GM12878 (cell line): ENCODE data around the gene ZNF436. TPM values are rescaled to one million over a fixed set of nuclear protein-coding genes. Genes with fewer than 3 reads are reported as not detected.

Experiments
- BHLHE40 ChIP-seq, 2 experiments: fragments of 450-650 bp in 1 of 2; IDR thresholded peaks; 2 replicates each; pipeline ENCODE4 v1.6.1; 2011 to 2017; ENCODE audit warnings: low read depth in 2 of 2, borderline replicate concordance in 1 of 2, improper control_type of control experiment in 1 of 2, low read length in 1 of 2, mild to moderate bottlenecking in 1 of 2
- CEBPB ChIP-seq, 2 experiments: fragments of 150-350 bp in 1 of 2; IDR thresholded peaks; 2 replicates each; pipeline ENCODE4 v1.6.1; 2012 to 2014; ENCODE audit warnings: low read depth in 2 of 2, low read length in 2 of 2, borderline replicate concordance in 1 of 2, inconsistent platforms in 1 of 2
- CHD2 ChIP-seq: IDR thresholded peaks from 2 replicates; pipeline ENCODE4 v1.6.1; 2011; ENCODE audit warnings: low read depth, low read length, improper control_type of control experiment, borderline replicate concordance
- CTCF ChIP-seq, 3 experiments: IDR thresholded peaks in 2 of 3; conservative IDR thresholded peaks in 1 of 3; 2 replicates each; pipeline ENCODE4 v1.5.1; 2011; ENCODE audit warnings: low read depth in 3 of 3, low read length in 3 of 3, mild to moderate bottlenecking in 3 of 3, control low read depth in 2 of 3, moderate library complexity in 2 of 3, inconsistent platforms in 1 of 3, mixed read lengths in 1 of 3; ENCODE audit not compliant: control insufficient read depth in 2 of 3, insufficient read depth in 1 of 3; ENCODE audit errors: extremely low read depth in 1 of 3
- DPF2 ChIP-seq: fragments of 450-650 bp; IDR thresholded peaks from 2 replicates; pipeline ENCODE4 v1.6.1; 2017; ENCODE audit warnings: mild to moderate bottlenecking
- EZH2 ChIP-seq: IDR thresholded peaks from 2 replicates; pipeline ENCODE4 v1.6.1; 2012; ENCODE audit warnings: low read depth, mild to moderate bottlenecking, control low read depth, inconsistent platforms, low read length, borderline replicate concordance; ENCODE audit not compliant: control insufficient read depth
- FOXK2 ChIP-seq: fragments of 450-650 bp; IDR thresholded peaks from 2 replicates; pipeline ENCODE4 v1.6.1; 2017; ENCODE audit warnings: mild to moderate bottlenecking, moderate library complexity
- HSF1 ChIP-seq: fragments of 150-350 bp; IDR thresholded peaks from 2 replicates; pipeline ENCODE4 v1.6.1; 2014; ENCODE audit warnings: mild to moderate bottlenecking, low read depth, low read length
- IKZF1 ChIP-seq: fragments of 450-650 bp; conservative IDR thresholded peaks from 2 replicates; pipeline ENCODE4 v1.6.1; 2017; ENCODE audit warnings: antibody characterized with exemption, mild to moderate bottlenecking
- IRF5 ChIP-seq: fragments of 450-650 bp; IDR thresholded peaks from 2 replicates; pipeline ENCODE4 v1.6.1; 2017; ENCODE audit warnings: borderline replicate concordance
- LARP7 ChIP-seq: fragments of 450-650 bp; IDR thresholded peaks from 2 replicates; pipeline ENCODE4 v1.6.1; 2017; ENCODE audit warnings: mild to moderate bottlenecking
- NBN ChIP-seq: fragments of 450-650 bp; IDR thresholded peaks from 2 replicates; pipeline ENCODE4 v1.6.1; 2016
- NFIC ChIP-seq: IDR thresholded peaks from 2 replicates; pipeline ENCODE4 v1.6.1; 2012; ENCODE audit warnings: low read depth, mild to moderate bottlenecking, inconsistent platforms, low read length, moderate library complexity
- NFYA ChIP-seq: IDR thresholded peaks from 2 replicates; pipeline ENCODE4 v1.6.1; 2011; ENCODE audit warnings: low read depth, mild to moderate bottlenecking, low read length, improper control_type of control experiment, borderline replicate concordance
- NR2F1 ChIP-seq: fragments of 450-650 bp; conservative IDR thresholded peaks from 2 replicates; pipeline ENCODE4 v1.6.1; 2017; ENCODE audit warnings: mild to moderate bottlenecking
- PAX8 ChIP-seq: fragments of 450-650 bp; IDR thresholded peaks from 2 replicates; pipeline ENCODE4 v1.6.1; 2017; ENCODE audit warnings: mild to moderate bottlenecking, moderate library complexity
- RELA ChIP-seq: fragments of 450-650 bp; IDR thresholded peaks from 2 replicates; pipeline ENCODE4 v1.8.0; 2014; ENCODE audit warnings: borderline replicate concordance; ENCODE audit not compliant: partially characterized antibody
- REST ChIP-seq: IDR thresholded peaks from 2 replicates; pipeline ENCODE4 v1.6.1; 2012; ENCODE audit warnings: mild to moderate bottlenecking, low read depth, low read length
- SIX5 ChIP-seq: IDR thresholded peaks from 2 replicates; pipeline ENCODE4 v1.6.1; 2011; ENCODE audit warnings: mild to moderate bottlenecking, low read depth, low read length, moderate library complexity; ENCODE audit not compliant: severe bottlenecking
- SMC3 ChIP-seq: IDR thresholded peaks from 2 replicates; pipeline ENCODE4 v1.6.1; 2011; ENCODE audit warnings: low read length, improper control_type of control experiment, borderline replicate concordance
- SREBF2 ChIP-seq: IDR thresholded peaks from 2 replicates; pipeline ENCODE4 v1.6.1; 2012; ENCODE audit warnings: mild to moderate bottlenecking, low read length
- YY1 ChIP-seq: IDR thresholded peaks from 2 replicates; pipeline ENCODE4 v1.6.1; 2011; ENCODE audit warnings: low read depth, mild to moderate bottlenecking, low read length
- ZNF207 ChIP-seq: fragments of 450-650 bp; IDR thresholded peaks from 2 replicates; pipeline ENCODE4 v1.6.1; 2014; ENCODE audit warnings: antibody characterized with exemption, mild to moderate bottlenecking, borderline replicate concordance
- polyA plus RNA-seq, 11 experiments: library from polyadenylated mRNA; depleted of rRNA in 4 of 11; unstranded in 6 of 11; stranded (reverse) in 5 of 11; fragments of >200 nt; fragmentation: Nextera tagmentation in 4 of 11; fragmentation: Illumina TruSeq in 1 of 11; extraction: Ambion mirVana in 4 of 11; extraction: Trizol in 1 of 11; gene quantifications; 1 replicate in 1 of 11; 2 replicates in 10 of 11; pipeline versions ENCODE4 v1.2.1 to v1.2.3, GENCODE V29; 2011 to 2016; ENCODE audit warnings: inconsistent platforms in 2 of 11, missing spikeins in 2 of 11, low read depth in 1 of 11
- total RNA-seq, 4 experiments: library from RNA; depleted of rRNA in 3 of 4; stranded (reverse); fragments of >200 nt in 3 of 4; fragmentation: Illumina TruSeq in 1 of 4; extraction: Trizol in 1 of 4; gene quantifications; 2 replicates each; pipeline versions ENCODE4 v1.2.1 to v1.2.3, GENCODE V29; 2013 to 2021

Gene ZNF436
- total and polyA plus RNA-seq, 10 of the 15 experiments (the other 5 are each of a cell fraction or from before 2014, with no cell fraction given): 0.85 to 4.7 (median 3.0) TPM

GRCh38 chr1:23367791-23368561, 1.7 kb downstream of the ZNF436 start (continued):
- no peak for TF ChIP-seq REST
- TF ChIP-seq BHLHE40 (IDR thresholded peaks at IDR 0.05; ENCODE audit: borderline replicate concordance in 1 of 2, low read depth in 2 of 2, low read length in 1 of 2): no peak; a peak in 1 of 4 replicates
- TF ChIP-seq NFIC: no peak
- TF ChIP-seq FOXK2: no peak
- TF ChIP-seq SMC3: no peak
- peak; percentile 96 for TF ChIP-seq CHD2
- no peak for TF ChIP-seq RELA
- TF ChIP-seq NR2F1: peak; percentile 76
- TF ChIP-seq LARP7: peak; percentile 66; the same call in 1 of the 2 replicates
- TF ChIP-seq IKZF1: peak; percentile 86; the same call in 1 of the 2 replicates
- TF ChIP-seq SREBF2: no peak
- peak; percentile 34; the same call in 1 of the 2 replicates for TF ChIP-seq NFYA
- TF ChIP-seq CEBPB (IDR thresholded peaks at IDR 0.05; ENCODE audit: borderline replicate concordance in 1 of 2, low read depth in 2 of 2, low read length in 2 of 2): no peak
- no peak for TF ChIP-seq NBN
- TF ChIP-seq CTCF (IDR thresholded peaks at IDR 0.05 in 2 of 3, conservative IDR thresholded peaks at IDR 0.05 in 1 of 3; ENCODE audit: control insufficient read depth in 2 of 3, extremely low read depth in 1 of 3, insufficient read depth in 1 of 3, low read depth in 3 of 3, low read length in 3 of 3): no peak
- TF ChIP-seq DPF2: peak; percentile 91
- TF ChIP-seq SIX5: peak; percentile 88
- peak; percentile 73; the same call in 1 of the 2 replicates for TF ChIP-seq YY1
- no peak for TF ChIP-seq EZH2
- TF ChIP-seq ZNF207: no peak
- TF ChIP-seq HSF1: no peak
- no peak for TF ChIP-seq IRF5
- TF ChIP-seq PAX8: no peak
